Mesodermal cell (in vitro differentiated cells): Measurements from ENCODE around the gene OBSL1.

Source experiments
- H3K27ac ChIP-seq: 2 replicates; pipeline ENCODE4 v1.7.0; 2013; ENCODE audit warnings: mild to moderate bottlenecking, low read depth, low read length, moderate library complexity; ENCODE audit not compliant: severe bottlenecking
- H3K36me3 ChIP-seq: 2 replicates; pipeline ENCODE4 v1.7.1; 2013; ENCODE audit warnings: mild to moderate bottlenecking, low read length, moderate library complexity; ENCODE audit not compliant: control insufficient read depth, insufficient read depth
- H3K4me1 ChIP-seq: one replicate; pipeline ENCODE4 v1.7.1; 2013; ENCODE audit warnings: mild to moderate bottlenecking, low read length; ENCODE audit not compliant: insufficient read depth, control insufficient read depth, poor library complexity, severe bottlenecking
- H3K4me3 ChIP-seq: 2 replicates; pipeline ENCODE4 v1.7.0; 2013; ENCODE audit warnings: low read length, control low read depth, mild to moderate bottlenecking; ENCODE audit not compliant: insufficient read depth, poor library complexity, severe bottlenecking; ENCODE audit errors: extremely low read depth
- H3K9me3 ChIP-seq: 2 replicates; pipeline ENCODE4 v1.7.1; 2013; ENCODE audit warnings: mild to moderate bottlenecking, low read length, moderate library complexity; ENCODE audit not compliant: control insufficient read depth
- WGBS, 2 experiments: methylation state at CpG; one replicate each; pipeline ENCODE4 v1.1.5; 2013; ENCODE audit warnings: missing lambda C conversion rate in 2 of 2; ENCODE audit not compliant: insufficient coverage in 2 of 2; 5-methylcytosine and 5-hydroxymethylcytosine counted together

Gene OBSL1

GRCh38 chr2:219515874-219516629 is 55.3 kb downstream of the OBSL1 start:
- H3K4me1 ChIP-seq: peaks cover 45% of the 10 kb centered on the region
- H3K27ac ChIP-seq: no peak overlapping the region
- peaks cover 3% of the 10 kb centered on the region for H3K9me3 ChIP-seq
- no peaks in the 10 kb centered on the region for H3K36me3 ChIP-seq
- WGBS, 2 experiments: 89 to 91% methylated on average over 11 to 16 of the region's 17 CpGs
- no peak overlapping the region for H3K4me3 ChIP-seq

DNA sequence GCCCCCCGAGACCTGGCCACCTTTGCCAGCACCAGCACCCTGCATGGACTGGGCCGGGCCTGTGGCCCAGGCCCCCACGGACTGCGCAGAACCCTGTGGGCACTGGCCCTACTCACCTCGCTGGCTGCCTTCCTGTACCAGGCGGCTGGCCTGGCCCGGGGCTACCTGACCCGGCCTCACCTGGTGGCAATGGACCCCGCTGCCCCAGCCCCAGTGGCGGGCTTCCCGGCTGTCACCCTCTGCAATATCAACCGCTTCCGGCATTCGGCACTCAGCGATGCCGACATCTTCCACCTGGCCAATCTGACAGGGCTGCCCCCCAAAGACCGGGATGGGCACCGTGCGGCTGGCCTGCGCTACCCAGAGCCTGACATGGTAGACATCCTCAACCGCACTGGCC is 56.5 kb downstream of the OBSL1 start:
- 92 to 93% methylated on average over 19 to 21 of the region's 21 CpGs for WGBS, 2 experiments
- Histone ChIP-seq H3K9me3 (peaks cover 5% of the 10 kb centered on the region), H3K36me3 (no peaks in the 10 kb centered on the region), H3K27ac (no peak overlapping the region), H3K4me3 (no peak overlapping the region), H3K4me1 (peaks cover 35% of the 10 kb centered on the region)

DNA sequence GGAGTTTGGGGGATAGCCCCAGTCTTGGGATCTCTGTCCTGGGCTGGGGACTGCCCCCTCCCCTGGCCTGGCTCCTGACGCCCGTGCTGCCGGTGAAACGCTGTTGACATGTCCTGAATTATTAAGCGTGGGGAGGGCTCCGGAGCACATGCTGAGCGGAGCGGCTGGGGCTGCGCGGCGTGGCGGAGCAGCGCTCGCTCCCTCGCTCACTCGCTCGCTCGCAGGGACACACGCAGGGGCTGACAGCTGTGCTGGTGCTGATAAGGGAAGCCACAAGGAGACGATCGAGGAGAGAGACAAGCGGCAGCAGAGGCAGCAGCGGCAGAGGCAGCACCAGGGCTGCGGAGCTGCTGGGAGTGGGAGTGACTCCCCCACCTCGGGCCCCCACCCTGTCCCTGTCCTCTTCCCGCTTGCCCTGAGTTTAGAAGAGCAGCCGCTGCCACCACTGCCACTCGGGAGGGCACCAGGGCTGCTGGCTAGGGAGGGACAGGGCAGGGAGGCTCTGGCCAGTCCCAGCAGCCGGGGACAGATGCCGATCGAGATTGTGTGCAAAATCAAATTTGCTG is 57.1 kb downstream of the OBSL1 start, which contains the start of gene ASIC4:
Gene ASIC4, plus strand, starts transcription at position 287 of the 566 bp plus-strand sequence. Its CDS starts 243 bp downstream, at position 530.
- Histone ChIP-seq H3K4me3 (no peak within 1 kb of the TSS), H3K9me3 (peaks cover 5% of the 10 kb centered on the region), H3K36me3 (no peaks in the 10 kb centered on the region), H3K4me1 (peaks cover 35% of the 10 kb centered on the region), H3K27ac (no peak within 1 kb of the TSS)
- WGBS, 2 experiments: 19 to 22% methylated on average over 26 to 27 of the region's 31 CpGs

- WGBS, 2 experiments: 30 to 44% methylated on average over 2 to 3 of the region's 4 CpGs
- no peaks in the 10 kb centered on the region for H3K36me3 ChIP-seq
- no peak overlapping the region for H3K27ac ChIP-seq
- H3K4me3 ChIP-seq: no peak overlapping the region
- peaks cover 5% of the 10 kb centered on the region for H3K9me3 ChIP-seq
- H3K4me1 ChIP-seq: peaks cover 37% of the 10 kb centered on the region
Measured at GRCh38 chr2:219513787-219514186, 57.6 kb downstream of the OBSL1 start.

- Histone ChIP-seq H3K27ac (no peak overlapping the region), H3K36me3 (no peaks in the 10 kb centered on the region), H3K4me1 (peaks cover 38% of the 10 kb centered on the region), H3K9me3 (peaks cover 5% of the 10 kb centered on the region), H3K4me3 (no peak overlapping the region)
- WGBS, 2 experiments: 25 to 37% methylated on average over 12 to 15 of the region's 16 CpGs
Measured at GRCh38 chr2:219512524-219513216, 58.7 kb downstream of the OBSL1 start.

DNA sequence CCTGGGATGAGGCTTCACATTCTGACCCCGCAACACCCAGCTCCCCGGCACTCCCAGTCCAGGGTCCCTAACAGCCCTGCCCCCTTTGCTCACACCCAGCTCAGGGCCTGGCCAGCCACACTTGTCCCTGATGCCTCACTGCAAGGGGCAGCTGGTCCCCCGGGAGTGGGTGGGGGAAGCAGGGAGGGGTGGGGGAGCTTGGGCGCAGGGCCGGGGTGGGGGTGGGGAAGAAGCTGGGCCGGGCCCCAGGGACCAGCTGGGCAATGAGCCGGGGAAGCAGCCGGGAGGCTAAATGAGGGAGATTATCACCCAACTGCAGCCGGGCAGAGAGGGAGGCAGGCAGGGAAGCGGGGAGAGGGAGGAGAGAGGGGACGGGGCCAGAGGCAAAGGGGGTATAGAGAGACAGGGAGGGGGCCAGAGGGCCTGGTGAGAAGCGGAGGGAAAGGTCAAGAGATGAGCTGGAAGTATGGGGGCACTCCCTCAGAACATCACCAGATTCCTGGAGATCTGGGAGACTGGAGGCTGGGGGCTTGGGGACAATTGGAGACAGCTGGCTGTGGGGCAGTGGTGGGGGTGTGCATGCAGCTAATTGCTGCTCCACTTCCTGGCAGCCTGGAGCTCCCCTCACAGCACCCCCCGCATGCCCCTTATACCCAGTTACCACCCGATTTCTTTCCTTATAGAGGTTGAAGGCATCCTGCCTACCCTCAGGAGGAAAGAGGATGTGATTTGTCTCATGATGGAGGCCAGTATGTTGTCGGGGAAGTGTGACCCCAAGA is 59.6 kb downstream of the OBSL1 start:
- Histone ChIP-seq H3K9me3 (peaks cover 5% of the 10 kb centered on the region), H3K36me3 (peaks cover 4% of the 10 kb centered on the region), H3K4me3 (no peak overlapping the region), H3K4me1 (peaks cover 38% of the 10 kb centered on the region), H3K27ac (no peak overlapping the region)
- 65 to 83% methylated on average over 7 to 8 of the region's 15 CpGs for WGBS, 2 experiments

DNA sequence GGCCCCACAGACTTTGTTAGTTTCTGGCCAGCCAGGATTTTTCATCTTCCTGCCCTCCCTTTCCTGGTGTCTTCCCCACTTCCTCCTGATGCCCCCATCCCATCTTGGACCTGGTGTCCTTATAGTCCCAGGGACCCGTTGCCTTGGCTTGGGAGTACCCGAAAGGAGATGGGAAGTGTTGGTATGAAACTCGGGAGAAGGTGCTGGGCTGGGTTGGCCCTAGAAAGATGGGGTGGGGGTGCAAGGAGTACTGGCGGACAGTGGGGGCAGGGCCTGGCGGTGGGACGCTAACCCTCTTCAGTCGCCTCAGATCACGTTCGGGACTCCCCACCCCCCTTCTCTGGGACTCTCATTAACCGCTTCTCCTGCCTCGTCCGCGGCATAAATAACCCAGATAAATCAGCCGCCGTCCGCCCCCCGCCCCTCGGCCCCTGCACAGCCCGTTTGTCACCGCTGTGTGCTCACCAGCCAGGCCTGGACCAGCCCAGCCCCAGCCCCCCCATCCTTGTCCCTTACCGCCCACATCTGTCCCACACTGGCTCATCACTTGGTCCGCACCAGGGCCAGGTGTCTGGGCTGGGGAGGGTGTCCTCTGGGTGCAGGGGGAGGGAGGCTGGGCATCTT is 60.7 kb downstream of the OBSL1 start:
- Histone ChIP-seq H3K4me1 (peaks cover 42% of the 10 kb centered on the region), H3K4me3 (no peak overlapping the region)

GRCh38 chr2:219509780-219510511 is 61.4 kb downstream of the OBSL1 start:
- Histone ChIP-seq H3K4me3 (peak overlapping the region; percentile 20), H3K36me3 (peaks cover 11% of the 10 kb centered on the region), H3K9me3 (peaks cover 5% of the 10 kb centered on the region), H3K4me1 (peaks cover 42% of the 10 kb centered on the region), H3K27ac (peak overlapping the region; percentile 43)
- 4 to 6% methylated on average over 16 to 20 of the region's 26 CpGs for WGBS, 2 experiments

More for the DNA sequence above, 60.7 kb downstream of the OBSL1 start:
- WGBS, 2 experiments: 62 to 75% methylated on average over 8 to 14 of the region's 22 CpGs
- Histone ChIP-seq H3K36me3 (peaks cover 10% of the 10 kb centered on the region), H3K9me3 (peaks cover 5% of the 10 kb centered on the region), H3K27ac (no peak overlapping the region)

- peaks cover 11% of the 10 kb centered on the region for H3K36me3 ChIP-seq
- H3K4me1 ChIP-seq: peaks cover 37% of the 10 kb centered on the region
- WGBS, 2 experiments: 33% methylated on average over 1 of the region's 14 CpGs; no CpG with 5 or more reads in 1 of the 2 experiments
- H3K4me3 ChIP-seq: no peak overlapping the region
- H3K27ac ChIP-seq: no peak overlapping the region
- peaks cover 5% of the 10 kb centered on the region for H3K9me3 ChIP-seq
Measured at GRCh38 chr2:219508971-219509779, 62.2 kb downstream of the OBSL1 start.
